Spleen (tissue), 13 donors: ENCODE measurements around the gene EDAR. TPM values are rescaled to one million over a fixed set of nuclear protein-coding genes. Genes with fewer than 3 reads are reported as not detected.

ENCODE experiments used
- DNase-seq: peaks from one replicate; pipeline ENCODE4 v3.0.0-alpha.2; 2020
- H3K27ac ChIP-seq, 8 donors: fragments of 200-600 bp; sonication (generic) in 7 of 8; 1 replicate in 4 of 8; 2 replicates in 4 of 8; pipeline versions ENCODE4 v1.5.0 to v1.8.0; 2016 to 2021; ENCODE audit warnings: inconsistent platforms in 4 of 8, mild to moderate bottlenecking in 4 of 8, moderate library complexity in 1 of 8
- H3K27me3 ChIP-seq, 7 donors: fragments of 200-600 bp; sonication (generic) in 6 of 7; replicated peaks in 1 of 7; 1 replicate in 4 of 7; 2 replicates in 3 of 7; pipeline versions ENCODE4 v1.5.0 to v1.8.0; 2016 to 2021; ENCODE audit warnings: inconsistent platforms in 3 of 7, mild to moderate bottlenecking in 1 of 7
- H3K36me3 ChIP-seq, 6 donors: fragments of 200-600 bp; sonication (generic) in 5 of 6; 1 replicate in 4 of 6; 2 replicates in 2 of 6; pipeline versions ENCODE4 v1.5.0 to v1.8.0; 2016 to 2021; ENCODE audit warnings: inconsistent platforms in 2 of 6
- H3K4me1 ChIP-seq, 6 donors: fragments of 200-600 bp; sonication (generic) in 5 of 6; 1 replicate in 3 of 6; 2 replicates in 3 of 6; pipeline versions ENCODE4 v1.5.0 to v1.8.0; 2016 to 2021; ENCODE audit warnings: inconsistent platforms in 3 of 6
- H3K4me3 ChIP-seq, 8 donors: fragments of 200-600 bp; sonication (generic) in 7 of 8; 1 replicate in 4 of 8; 2 replicates in 4 of 8; pipeline versions ENCODE4 v1.5.0 to v1.8.0; 2016 to 2021; ENCODE audit warnings: inconsistent platforms in 4 of 8, mild to moderate bottlenecking in 4 of 8, moderate library complexity in 2 of 8
- H3K9me3 ChIP-seq, 8 donors: fragments of 200-600 bp; sonication (generic) in 7 of 8; 1 replicate in 4 of 8; 2 replicates in 4 of 8; pipeline versions ENCODE4 v1.5.0 to v1.8.0; 2016 to 2021; ENCODE audit warnings: inconsistent platforms in 4 of 8
- CTCF ChIP-seq, 11 experiments: fragments of 200-600 bp in 7 of 11; fragments of 450-650 bp in 4 of 11; sonication (generic) in 4 of 11; IDR thresholded peaks in 8 of 11; conservative IDR thresholded peaks in 3 of 11; 1 replicate in 7 of 11; 2 replicates in 4 of 11; pipeline versions ENCODE4 v1.4.0 to v1.8.0; 2016 to 2021; ENCODE audit warnings: antibody characterized with exemption in 11 of 11, inconsistent platforms in 4 of 11, mild to moderate bottlenecking in 1 of 11
- POLR2A ChIP-seq, 3 donors: fragments of 450-650 bp; IDR thresholded peaks; one replicate each; pipeline ENCODE4 v1.5.1; 2017; ENCODE audit warnings: antibody characterized with exemption in 3 of 3, mild to moderate bottlenecking in 1 of 3
- POLR2AphosphoS5 ChIP-seq, 3 donors: sonication (generic); formaldehyde crosslinking; IDR thresholded peaks; one replicate each; pipeline ENCODE4 v1.5.1; 2017; ENCODE audit warnings: antibody characterized with exemption in 3 of 3
- WGBS, 5 donors: extraction: QIAGEN DNeasy Blood & Tissue Kit in 3 of 5; methylation state at CpG; one replicate each; pipeline versions ENCODE4 v1.1.5 to v1.1.7; 2013 to 2018; 5-methylcytosine and 5-hydroxymethylcytosine counted together
- intact Hi-C: fragments of 100-400 bp; cut with DNase I; formaldehyde crosslinking; loops from one replicate; pipeline ENCODE4 v1.15.0; 2023; ENCODE audit warnings: low total_unique reads
- long read RNA-seq, 2 donors: transcript quantifications; one replicate each; lab custom pipeline, GENCODE V29; 2026
- polyA plus RNA-seq, 3 donors: library from polyadenylated mRNA; stranded (reverse); fragments of 200-250 nt; gene quantifications; one replicate each; pipeline ENCODE4 v1.2.1, GENCODE V29; 2013
- total RNA-seq, 7 donors: library from RNA; depleted of rRNA in 3 of 7; stranded (reverse); fragments of >200 nt in 3 of 7; fragmentation: NEBNext Ultra II Directional in 4 of 7; extraction: Animal tissue kit (Norgen Biotek cat#: 25700) in 4 of 7; gene quantifications; one replicate each; pipeline versions ENCODE4 v1.1.0 to v1.2.1, GENCODE V29; 2016 to 2021
- donor health status: healthy with polysubstance abuse.
- donor health status: DM: no; HTN: no; CAD: no; lungs with moderate emphysema.
- donor health status: DM: no; HTN: no; CAD: no.
- donor health status: Bipolar disorder and iron deficiency.
- donor health status: healthy.
- donor health status: DM: no; HTN: no; CAD: no.
- donor health status: DM: yes; HTN: yes; CAD: no.

EDAR gene
- total RNA-seq (under 1 TPM in 5 of 7 donors, not detected in 2; 0.14 to 0.67 (median 0.15) TPM), polyA plus RNA-seq (under 1 TPM; 0.02 to 0.18 (median 0.06) TPM)
- long read RNA-seq, donor 1: 0 reads
- long read RNA-seq, donor 2: 0 reads

- TF ChIP-seq POLR2AphosphoS5 (IDR thresholded peaks at IDR 0.05): no peak
- peak in 3 of 11 experiments; percentile 15 to 44 (median 34) for TF ChIP-seq CTCF (IDR thresholded peaks at IDR 0.05 in 8 of 11, conservative IDR thresholded peaks at IDR 0.05 in 3 of 11)
- Histone ChIP-seq H3K27ac (no peak within 1 kb of the TSS), H3K36me3 (no peaks in the 10 kb centered on the region), H3K9me3 (no peaks in the 10 kb centered on the region), H3K4me3 (peak within 1 kb of the TSS in 2 of 8 donors; percentile 4 to 42), H3K4me1 (no peaks in the 10 kb centered on the region), H3K27me3 (peaks cover 0 to 28% (median 6%) of the 10 kb centered on the region in 7 donors)
- intact Hi-C loops: no loop called here
- WGBS, 5 donors: 42 to 50% (median 44%) methylated on average over 20 of the region's 20 CpGs
- no peak for DNase-seq
Measured at GRCh38 chr2:108988796-108989713, at the start of gene EDAR. TSS of gene EDAR (minus strand) at chr2:108989220. CDS start at chr2:108931014, 58,206 bp downstream.

DNA sequence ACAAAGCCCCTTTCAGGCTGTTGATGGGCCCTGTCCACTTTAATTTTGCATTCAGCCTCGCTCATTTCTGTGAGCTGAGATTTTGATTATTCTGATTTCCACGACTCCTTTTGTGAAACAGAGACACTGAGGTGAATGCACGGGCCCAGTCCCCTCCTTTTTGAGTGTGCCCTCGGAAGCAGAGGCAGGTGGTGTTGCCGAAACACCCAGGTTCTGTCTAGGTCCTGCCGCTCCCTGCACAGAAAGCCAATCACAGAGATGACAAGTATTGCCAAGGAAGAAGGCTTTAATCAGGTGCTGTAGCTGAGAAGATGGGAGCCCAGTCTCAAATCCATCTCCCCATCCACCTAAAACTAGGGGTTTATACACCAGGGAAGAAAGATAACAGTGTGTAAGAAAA is 44.2 kb upstream of the EDAR start:
- intact Hi-C loops: no loop called here

DNA sequence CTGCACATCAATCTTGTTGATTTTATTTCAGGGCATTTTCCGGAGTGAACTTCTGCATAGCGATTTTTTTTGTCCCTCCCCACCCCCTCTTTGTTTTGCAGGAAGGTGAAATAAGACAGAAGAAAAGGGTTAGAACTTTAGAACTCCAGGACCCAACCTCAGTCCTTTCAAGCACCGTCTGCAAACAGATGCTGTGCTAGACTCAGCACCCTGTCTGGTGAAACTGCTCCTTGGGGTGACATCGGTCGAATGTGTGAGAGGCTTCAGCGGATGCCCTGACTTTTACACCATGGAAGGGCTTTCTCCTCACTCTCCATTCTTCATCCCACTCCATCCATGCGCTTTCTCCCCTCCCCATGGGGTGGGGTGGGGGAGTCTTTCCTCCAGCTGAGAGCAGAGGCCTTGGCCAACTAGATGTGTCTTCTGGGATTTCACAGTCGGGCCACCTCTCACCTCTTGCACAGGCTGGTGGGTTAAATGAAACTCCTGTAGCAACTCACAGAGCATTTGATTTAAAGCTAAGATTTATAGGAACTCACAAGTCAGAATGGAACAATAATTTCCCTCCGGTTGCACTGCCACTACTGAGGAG is 43.3 kb upstream of the EDAR start:
- intact Hi-C loops: no loop called here
- Histone ChIP-seq H3K4me3 (peak overlapping the region in 7 of 8 donors; percentile 41 to 66 (median 48)), H3K4me1 (peaks cover 8 to 36% (median 25%) of the 10 kb centered on the region in 6 donors), H3K27me3 (peaks cover 0 to 8% (median 0%) of the 10 kb centered on the region in 7 donors), H3K27ac (peak overlapping the region; percentile 72 to 92 (median 84)), H3K9me3 (no peaks in the 10 kb centered on the region), H3K36me3 (no peaks in the 10 kb centered on the region)
- no peak for DNase-seq
- no peak for TF ChIP-seq POLR2AphosphoS5 (IDR thresholded peaks at IDR 0.05)
- no peak for TF ChIP-seq CTCF (IDR thresholded peaks at IDR 0.05 in 8 of 11, conservative IDR thresholded peaks at IDR 0.05 in 3 of 11)
- WGBS, 5 donors: 19 to 50% (median 29%) methylated on average over 7 to 9 of the region's 9 CpGs

More for the DNA sequence above, 44.2 kb upstream of the EDAR start:
- peaks cover 8 to 36% (median 25%) of the 10 kb centered on the region in 6 donors for H3K4me1 ChIP-seq
- WGBS, 5 donors: 91 to 97% (median 93%) methylated on average over 6 of the region's 6 CpGs
- H3K27ac ChIP-seq: peak overlapping the region; percentile 72 to 92 (median 84)
- no peak for DNase-seq
- TF ChIP-seq POLR2AphosphoS5 (IDR thresholded peaks at IDR 0.05) (no peak), CTCF (IDR thresholded peaks at IDR 0.05 in 8 of 11, conservative IDR thresholded peaks at IDR 0.05 in 3 of 11) (no peak), POLR2A (IDR thresholded peaks at IDR 0.05) (no peak)
- H3K9me3 ChIP-seq: no peaks in the 10 kb centered on the region
- no peaks in the 10 kb centered on the region for H3K36me3 ChIP-seq
- peaks cover 0 to 8% (median 0%) of the 10 kb centered on the region in 7 donors for H3K27me3 ChIP-seq
- no peak overlapping the region for H3K4me3 ChIP-seq
